Epithelial cell of proximal tubule (primary cell): ENCODE results near the gene NETO2. TPM values are rescaled to one million over a fixed set of nuclear protein-coding genes. Genes with fewer than 3 reads are reported as not detected.

Experiments
- DNase-seq: peaks from one replicate; pipeline ENCODE4 v3.0.0-alpha.2; 2011; ENCODE audit warnings: low read depth
- H3K4me3 ChIP-seq: 2 replicates; pipeline ENCODE4 v1.5.1; 2011; ENCODE audit warnings: low read depth, mild to moderate bottlenecking, low read length
- total RNA-seq: library from RNA; depleted of rRNA; stranded (reverse); fragments of >200 nt; gene quantifications from 2 replicates; pipeline ENCODE4 v1.2.3, GENCODE V29; 2015
- TF ChIP-seq, protein P1 (sequence below): conservative IDR thresholded peaks from 2 replicates; pipeline ENCODE4 v1.5.1; 2012; ENCODE audit warnings: low read depth, mild to moderate bottlenecking, low read length

Gene NETO2
- total RNA-seq, 1 donor from 2014 or later: 41.2 TPM

DNA sequence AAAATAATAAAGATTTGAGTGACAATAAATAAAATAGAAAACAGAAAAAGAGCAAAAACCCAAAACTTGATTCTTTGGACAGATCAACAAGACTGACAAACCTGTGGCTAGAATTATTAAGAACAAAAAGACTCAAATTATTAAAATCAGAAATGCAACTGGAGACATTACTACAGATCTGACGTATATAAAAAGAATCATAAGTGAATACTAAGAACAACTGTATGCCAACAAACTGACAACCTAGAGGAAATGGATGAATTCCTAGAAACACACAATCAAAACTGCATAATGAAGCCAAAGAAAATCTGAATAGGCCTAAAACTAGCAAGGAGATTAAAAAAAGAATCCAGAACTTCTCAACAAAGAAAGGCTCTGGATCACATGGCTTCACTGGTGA lies 47.4 kb downstream of the NETO2 start:
- no peak overlapping the region for H3K4me3 ChIP-seq
- DNase-seq: no peak
- TF ChIP-seq, protein P1, sequence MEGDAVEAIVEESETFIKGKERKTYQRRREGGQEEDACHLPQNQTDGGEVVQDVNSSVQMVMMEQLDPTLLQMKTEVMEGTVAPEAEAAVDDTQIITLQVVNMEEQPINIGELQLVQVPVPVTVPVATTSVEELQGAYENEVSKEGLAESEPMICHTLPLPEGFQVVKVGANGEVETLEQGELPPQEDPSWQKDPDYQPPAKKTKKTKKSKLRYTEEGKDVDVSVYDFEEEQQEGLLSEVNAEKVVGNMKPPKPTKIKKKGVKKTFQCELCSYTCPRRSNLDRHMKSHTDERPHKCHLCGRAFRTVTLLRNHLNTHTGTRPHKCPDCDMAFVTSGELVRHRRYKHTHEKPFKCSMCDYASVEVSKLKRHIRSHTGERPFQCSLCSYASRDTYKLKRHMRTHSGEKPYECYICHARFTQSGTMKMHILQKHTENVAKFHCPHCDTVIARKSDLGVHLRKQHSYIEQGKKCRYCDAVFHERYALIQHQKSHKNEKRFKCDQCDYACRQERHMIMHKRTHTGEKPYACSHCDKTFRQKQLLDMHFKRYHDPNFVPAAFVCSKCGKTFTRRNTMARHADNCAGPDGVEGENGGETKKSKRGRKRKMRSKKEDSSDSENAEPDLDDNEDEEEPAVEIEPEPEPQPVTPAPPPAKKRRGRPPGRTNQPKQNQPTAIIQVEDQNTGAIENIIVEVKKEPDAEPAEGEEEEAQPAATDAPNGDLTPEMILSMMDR: no peak

DNA sequence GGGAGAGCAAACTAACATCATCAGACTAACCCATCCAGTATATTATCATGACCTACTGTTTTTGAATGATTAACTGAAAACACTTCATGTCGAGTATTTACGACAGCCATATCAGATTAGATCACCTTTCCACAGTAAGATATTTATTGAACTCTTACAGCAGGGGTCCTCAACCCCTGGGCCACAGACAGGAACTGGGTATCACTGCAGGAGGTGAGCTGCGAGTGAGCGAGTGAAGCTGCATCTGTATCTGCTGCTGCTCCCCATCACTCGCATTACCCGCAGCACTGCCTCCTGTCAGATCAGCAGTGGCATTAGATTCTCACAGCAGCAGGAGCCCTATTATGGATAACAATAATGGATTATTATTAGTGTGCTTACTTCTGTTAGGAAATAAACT lies 59.5 kb downstream of the NETO2 start:
- DNase-seq: no peak
- TF ChIP-seq, protein P1: no peak

DNA sequence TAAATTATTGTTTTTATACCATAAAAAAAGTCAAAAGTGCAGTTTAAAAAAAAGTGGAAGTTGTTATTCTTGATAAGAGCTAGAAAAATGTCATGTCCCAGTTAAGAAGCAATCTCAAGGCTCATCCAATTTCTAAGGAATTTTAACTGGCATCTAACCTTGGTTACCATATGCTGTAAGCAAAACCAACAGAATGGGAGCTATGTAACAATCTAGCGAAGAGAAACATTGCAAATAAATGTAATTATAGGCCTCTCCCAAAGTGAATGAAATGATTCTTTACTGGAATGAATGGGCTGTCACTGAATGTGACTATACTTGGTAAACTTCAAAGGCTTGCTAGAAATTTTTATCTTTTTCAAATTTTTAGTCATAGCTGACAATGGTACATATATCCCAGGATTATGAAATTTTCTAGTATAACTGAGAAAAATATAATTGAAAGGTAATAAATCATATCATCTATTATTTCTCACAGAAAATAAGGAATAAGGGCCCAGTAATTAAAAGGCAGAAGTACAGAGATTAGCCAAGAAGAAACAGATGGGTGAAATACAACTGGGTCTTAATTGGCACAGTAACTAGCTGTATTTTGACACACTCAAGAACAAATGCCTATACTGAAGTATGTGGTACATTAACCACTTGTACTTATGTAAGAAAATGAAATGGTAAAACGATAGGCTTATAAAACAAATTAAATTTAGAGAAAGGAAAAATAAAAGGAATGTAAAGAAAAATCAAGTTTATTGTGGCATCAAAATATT lies 61.5 kb downstream of the NETO2 start:
- H3K4me3 ChIP-seq: no peak overlapping the region
- DNase-seq: no peak
- TF ChIP-seq, protein P1: no peak

More for the DNA sequence above, 59.5 kb downstream of the NETO2 start:
- no peak overlapping the region for H3K4me3 ChIP-seq

DNA sequence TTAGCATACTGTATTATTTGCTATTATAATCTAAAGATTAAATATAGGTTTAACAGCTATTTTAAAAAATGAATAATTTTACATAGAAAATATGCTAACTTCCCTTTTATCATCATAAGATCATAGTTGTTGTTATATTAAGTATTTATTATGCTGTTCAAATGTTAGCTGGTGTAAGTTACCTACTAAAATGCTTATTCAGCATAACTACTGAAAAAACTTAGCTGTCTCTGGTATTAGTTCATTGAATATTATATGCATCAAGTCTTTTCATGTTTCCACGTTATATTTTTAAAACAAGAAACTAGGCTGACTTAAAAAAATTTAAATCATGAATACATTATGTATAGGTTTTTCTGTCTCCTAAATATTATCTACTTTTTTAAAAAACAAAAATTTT lies 62.6 kb downstream of the NETO2 start:
- no peak for DNase-seq
- TF ChIP-seq, protein P1: no peak
- no peak overlapping the region for H3K4me3 ChIP-seq

DNA sequence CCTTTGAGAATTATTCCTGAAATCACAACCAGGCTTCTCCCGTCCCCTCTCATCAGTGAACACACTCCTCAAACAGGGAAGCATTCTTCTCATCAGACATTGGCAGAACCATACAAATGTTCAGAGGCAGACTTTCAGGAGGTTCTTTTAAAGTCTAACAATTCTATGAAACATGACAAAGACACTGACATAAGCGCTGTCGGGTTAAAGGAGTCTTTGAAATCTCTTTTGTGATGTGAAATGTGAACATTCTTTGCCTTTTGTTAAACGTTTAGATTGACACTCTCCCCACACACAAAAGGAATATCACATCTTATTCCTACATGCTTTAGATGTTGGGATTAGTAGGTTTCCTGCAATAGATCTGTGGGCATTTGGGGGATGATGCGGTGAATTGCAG lies 63.9 kb downstream of the NETO2 start:
- no peak overlapping the region for H3K4me3 ChIP-seq
- DNase-seq: no peak
- TF ChIP-seq, protein P1: no peak

DNA sequence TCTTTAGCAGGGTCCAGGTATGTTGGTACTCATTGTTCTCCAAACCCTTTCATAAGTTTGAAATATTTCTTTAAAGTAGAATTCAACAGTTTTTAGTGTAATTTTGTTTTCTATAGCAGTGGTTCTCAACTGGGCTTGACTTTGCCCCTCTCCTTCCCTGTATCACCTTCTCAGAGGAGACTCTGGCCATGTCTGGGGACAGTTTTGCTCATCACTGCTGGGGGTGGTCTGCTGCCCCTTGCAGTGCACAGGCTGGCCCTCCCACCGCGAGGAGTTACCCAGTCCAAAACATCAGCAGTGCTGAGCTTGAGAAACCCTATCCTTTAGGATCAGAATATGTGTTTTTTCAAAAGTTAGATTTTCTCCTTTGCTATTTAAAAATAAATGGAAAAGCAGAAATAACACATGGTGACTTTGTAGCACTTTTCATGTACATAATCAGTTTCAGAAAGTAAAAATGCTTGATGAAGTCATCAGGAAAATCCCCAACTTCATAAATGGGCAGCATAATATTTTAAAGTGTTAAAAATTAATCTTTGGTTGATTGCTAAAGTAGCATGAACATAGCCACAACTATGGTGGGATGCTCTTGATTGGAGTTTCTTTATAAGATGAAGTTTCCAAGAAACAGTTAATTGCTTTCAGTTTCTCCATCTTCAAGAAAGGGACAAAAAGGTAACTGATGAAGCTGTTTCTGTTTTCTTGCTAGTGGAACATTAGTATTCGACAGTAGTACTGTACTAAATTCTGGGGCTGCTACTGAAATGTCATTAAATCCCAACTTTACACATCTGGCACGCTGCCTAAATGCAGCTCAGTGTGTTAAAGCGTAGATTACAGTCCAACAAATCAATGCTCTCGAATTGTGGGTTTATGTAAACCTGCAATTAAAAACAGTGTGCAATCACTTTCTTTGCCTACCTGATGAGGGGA lies 70.3 kb downstream of the NETO2 start:
- no peak for DNase-seq
- TF ChIP-seq, protein P1: no peak
- H3K4me3 ChIP-seq: no peak overlapping the region
